ENCODE results near the gene CHMP1A.

Gene CHMP1A

DNA sequence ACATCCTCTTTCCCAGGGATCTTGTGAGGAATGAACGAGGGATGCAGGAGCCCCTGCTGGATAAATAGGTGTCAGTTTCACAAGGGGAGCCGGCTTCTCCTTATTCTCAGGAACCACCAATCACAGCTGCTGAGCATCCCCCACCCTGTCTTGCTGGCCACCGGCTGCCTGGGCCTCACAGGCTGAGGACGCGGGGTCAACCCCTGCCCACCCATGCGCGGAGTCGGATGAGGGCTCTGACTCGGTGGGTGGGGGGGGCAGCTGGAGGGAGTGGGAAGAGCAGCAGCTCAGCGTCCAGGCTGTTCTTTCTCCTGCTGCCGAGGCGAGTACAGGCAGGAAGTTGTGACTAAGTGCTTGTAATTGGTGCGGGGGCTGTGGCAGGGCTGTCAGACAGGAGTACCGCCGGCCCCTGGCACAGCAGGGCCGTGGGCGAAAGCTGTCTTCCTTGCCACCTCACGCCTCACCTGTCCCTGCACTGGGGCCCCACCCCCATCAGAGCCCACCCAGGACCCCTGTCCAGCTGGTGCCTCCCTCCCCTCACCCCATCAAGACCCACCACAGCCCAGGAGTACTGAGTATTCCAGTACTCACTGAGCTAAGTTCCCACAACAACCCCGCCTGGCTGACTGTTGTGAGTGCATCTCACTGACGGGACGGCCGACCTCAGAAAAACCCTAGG lies 55.1 kb downstream of the CHMP1A start:
- peak; percentile 57 for DNase-seq

GRCh38 chr16:89601906-89602272 lies 55.6 kb downstream of the CHMP1A start:
- DNase-seq = no peak

DNA sequence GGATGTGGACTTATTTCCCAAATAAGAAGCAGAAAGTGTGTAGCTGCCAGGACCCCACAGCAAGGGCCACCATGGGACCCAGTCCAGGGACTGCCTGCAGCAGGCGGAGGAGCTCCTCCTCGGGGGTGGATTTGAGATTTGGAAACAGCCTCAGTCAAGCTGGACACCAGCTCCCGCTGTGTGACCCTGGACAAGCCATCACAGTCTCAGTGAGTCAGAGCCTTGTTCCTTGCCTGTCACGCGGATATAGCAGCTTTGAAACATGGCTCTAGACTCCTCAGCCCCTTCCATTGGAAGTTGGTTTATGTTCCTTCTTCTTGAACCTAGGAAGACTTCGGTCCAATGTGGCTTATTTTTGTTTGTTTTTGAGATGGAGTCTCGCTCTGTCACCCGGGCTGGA lies 56.6 kb downstream of the CHMP1A start:
- no peak for DNase-seq

GRCh38 chr16:89600427-89600826 lies 57.1 kb downstream of the CHMP1A start:
- DNase-seq = no peak

- DNase-seq = no peak
These were observed 57.6 kb downstream of the CHMP1A start for GRCh38 chr16:89599902-89600301.

- DNase-seq = no peak
These were observed 58.1 kb downstream of the CHMP1A start for GRCh38 chr16:89599451-89599858.

- DNase-seq = no peak
These were observed 59.3 kb downstream of the CHMP1A start for GRCh38 chr16:89598199-89598598.

- no peak for DNase-seq
These were observed 60.4 kb downstream of the CHMP1A start for GRCh38 chr16:89596957-89597649.

- DNase-seq = no peak
These were observed 61.3 kb downstream of the CHMP1A start for GRCh38 chr16:89596061-89596689.

GRCh38 chr16:89595330-89596060 lies 62.0 kb downstream of the CHMP1A start:
- DNase-seq = no peak

Data from MV-4-11 (cell line).